ENCODE data around the gene USP10.

The USP10 gene

DNA sequence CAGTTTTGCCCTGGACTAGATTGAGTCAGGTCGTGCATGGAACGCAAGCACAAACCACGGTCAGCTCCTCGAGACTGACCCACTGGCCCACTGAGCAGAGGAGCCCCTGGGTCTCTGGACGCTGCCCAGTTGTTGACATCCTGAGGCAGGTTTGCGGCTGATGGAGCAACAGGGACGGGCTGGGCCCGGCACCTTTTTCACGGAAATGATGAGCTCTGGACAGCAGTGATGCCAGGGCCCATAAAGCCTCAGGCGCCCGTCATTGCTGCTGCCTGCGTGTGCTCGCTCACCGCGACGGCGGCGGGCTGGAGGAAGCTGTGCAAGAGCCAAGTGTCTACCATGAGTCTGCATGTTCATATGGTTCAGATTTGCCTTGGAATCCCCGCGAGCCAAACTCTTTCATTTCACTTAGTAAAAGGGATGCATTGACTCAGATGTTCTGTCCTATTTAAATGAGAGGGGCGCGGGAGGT is 89.2 kb downstream of the USP10 start:
- no peak overlapping the region for H3K27ac ChIP-seq
- no peak for TF ChIP-seq CTCF (conservative IDR thresholded peaks at IDR 0.05)
- TF ChIP-seq ZFX (IDR thresholded peaks at IDR 0.05), result no peak

- H3K27ac ChIP-seq, result no peak overlapping the region
- TF ChIP-seq ZFX (IDR thresholded peaks at IDR 0.05) (no peak), CTCF (conservative IDR thresholded peaks at IDR 0.05) (no peak)
These were observed 89.6 kb downstream of the USP10 start for GRCh38 chr16:84789431-84789830.

- TF ChIP-seq CTCF (conservative IDR thresholded peaks at IDR 0.05) (no peak), ZFX (IDR thresholded peaks at IDR 0.05) (no peak)
- H3K27ac ChIP-seq, result no peak overlapping the region
These were observed 90.5 kb downstream of the USP10 start for GRCh38 chr16:84790301-84790700.

DNA sequence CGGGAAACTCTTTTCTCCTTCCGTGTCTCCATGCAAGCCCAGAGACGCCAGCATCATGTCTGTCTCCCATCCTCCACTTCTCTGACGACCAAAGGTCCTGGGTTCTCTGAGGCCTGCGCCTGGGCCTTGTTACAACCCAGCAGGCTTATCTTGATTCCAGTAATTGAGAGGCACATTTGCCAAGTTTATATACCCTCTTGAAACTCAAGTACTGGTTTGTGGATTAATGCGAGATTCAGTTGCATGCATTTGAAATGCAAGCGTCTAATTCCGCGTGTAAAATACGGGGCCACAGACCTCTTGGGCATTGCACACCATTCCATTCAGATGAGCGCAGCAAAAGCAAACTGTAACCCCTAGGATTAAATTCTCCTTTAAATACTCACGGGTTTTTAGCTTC is 91.3 kb downstream of the USP10 start:
- H3K27ac ChIP-seq, result no peak overlapping the region
- TF ChIP-seq CTCF (conservative IDR thresholded peaks at IDR 0.05) (no peak), ZFX (IDR thresholded peaks at IDR 0.05) (no peak)

- no peak for TF ChIP-seq ZFX (IDR thresholded peaks at IDR 0.05)
- no peak for TF ChIP-seq CTCF (conservative IDR thresholded peaks at IDR 0.05)
These were observed 91.7 kb downstream of the USP10 start for GRCh38 chr16:84791501-84791900.

GRCh38 chr16:84794186-84794585 is 94.4 kb downstream of the USP10 start:
- H3K27ac ChIP-seq, result no peak overlapping the region
- no peak for TF ChIP-seq CTCF (conservative IDR thresholded peaks at IDR 0.05)
- no peak for TF ChIP-seq ZFX (IDR thresholded peaks at IDR 0.05)

More at GRCh38 chr16:84791501-84791900, 91.7 kb downstream of the USP10 start:
- H3K27ac ChIP-seq, result no peak overlapping the region

- H3K27ac ChIP-seq, result no peak overlapping the region
- TF ChIP-seq ZFX (IDR thresholded peaks at IDR 0.05) (no peak), CTCF (conservative IDR thresholded peaks at IDR 0.05) (no peak)
These were observed 94.8 kb downstream of the USP10 start for GRCh38 chr16:84794626-84795025.

Measured in C4-2B (cell line).